Prostate gland (tissue), 2 donors: ENCODE results near the gene CFAP47. TPM values are rescaled to one million over a fixed set of nuclear protein-coding genes. Genes with fewer than 3 reads are reported as not detected.
"Not testable (repeated sequence)": the region's sequence is repeated elsewhere in the genome, so short reads cannot be mapped to it uniquely, and the experiment has no call there.

Experiments
- DNase-seq: peaks from one replicate; pipeline ENCODE4 v3.0.0-alpha.2; 2019; ENCODE audit warnings: low spot score
- H3K27ac ChIP-seq, 2 donors: fragments of 200-600 bp; sonication (generic); 2 replicates each; pipeline ENCODE4 v1.5.1; 2017 to 2019
- H3K27me3 ChIP-seq: fragments of 200-600 bp; sonication (generic); replicated peaks from 2 replicates; pipeline ENCODE4 v1.5.1; 2019; ENCODE audit not compliant: insufficient read depth
- H3K36me3 ChIP-seq, 2 donors: fragments of 200-600 bp; sonication (generic); 1 replicate in 1 of 2; 2 replicates in 1 of 2; pipeline versions ENCODE4 v1.5.1 to v1.8.1; 2017 to 2019
- H3K4me1 ChIP-seq: fragments of 200-600 bp; sonication (generic); replicated peaks from 2 replicates; pipeline ENCODE4 v1.5.1; 2019
- H3K4me3 ChIP-seq, 2 donors: fragments of 200-600 bp; sonication (generic); 2 replicates each; pipeline ENCODE4 v1.5.1; 2017 to 2019
- H3K9me3 ChIP-seq: fragments of 200-600 bp; sonication (generic); 2 replicates; pipeline ENCODE4 v1.5.1; 2017
- POLR2A ChIP-seq: fragments of 450-650 bp; IDR thresholded peaks from one replicate; pipeline ENCODE4 v1.6.1; 2016; ENCODE audit warnings: antibody characterized with exemption, mild to moderate bottlenecking
- POLR2AphosphoS5 ChIP-seq: sonication (generic); formaldehyde crosslinking; IDR thresholded peaks from one replicate; pipeline ENCODE4 v1.6.1; 2017; ENCODE audit warnings: antibody characterized with exemption
- WGBS: methylation state at CpG from one replicate; pipeline ENCODE4 v1.1.5; 2018; 5-methylcytosine and 5-hydroxymethylcytosine counted together
- intact Hi-C: fragments of 100-400 bp; cut with DNase I; formaldehyde crosslinking; loops from one replicate; pipeline ENCODE4 v1.14.2; 2022
- total RNA-seq, 2 donors: library from RNA; depleted of rRNA; stranded (reverse); fragments of >200 nt; gene quantifications; one replicate each; pipeline ENCODE4 v1.1.0, GENCODE V29; 2016
- TF ChIP-seq, protein P1 (sequence below), 4 experiments: fragments of 200-600 bp in 2 of 4; fragments of 450-650 bp in 2 of 4; sonication (generic) in 2 of 4; IDR thresholded peaks; 1 replicate in 3 of 4; 2 replicates in 1 of 4; pipeline ENCODE4 v1.5.1; 2016 to 2019; ENCODE audit warnings: antibody characterized with exemption in 4 of 4, mild to moderate bottlenecking in 2 of 4, moderate library complexity in 2 of 4

Gene CFAP47
- total RNA-seq, 2 donors from 2014 or later: 0.32 to 0.45 TPM

DNA sequence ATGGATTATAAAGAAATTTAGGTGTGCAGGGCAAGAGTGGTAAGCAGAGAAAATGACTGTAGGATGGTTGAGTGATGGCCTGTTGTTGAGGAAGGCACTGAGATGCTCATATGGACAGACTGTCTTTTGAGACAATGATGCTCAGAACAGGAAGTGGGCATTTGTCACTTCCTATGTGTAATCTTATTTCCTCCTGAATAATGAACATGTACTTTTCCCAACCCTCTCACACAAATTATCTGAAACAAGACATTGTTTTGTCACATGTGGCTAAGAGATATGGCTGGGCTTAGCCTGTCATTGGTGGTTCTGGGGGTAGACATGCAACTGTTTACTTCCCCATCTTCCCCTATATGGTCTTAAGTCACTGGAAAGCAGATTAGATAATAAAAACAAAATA lies 240.5 kb downstream of the CFAP47 start:
- Histone ChIP-seq H3K4me1 (no peaks in the 10 kb centered on the region), H3K4me3 (no peak overlapping the region), H3K27ac (no peak overlapping the region), H3K36me3 (no peaks in the 10 kb centered on the region), H3K27me3 (no peaks in the 10 kb centered on the region), H3K9me3 (no peaks in the 10 kb centered on the region)
- intact Hi-C loops: no loop called here
- DNase-seq: no peak
- TF ChIP-seq POLR2A: no peak
- TF ChIP-seq, protein P1, sequence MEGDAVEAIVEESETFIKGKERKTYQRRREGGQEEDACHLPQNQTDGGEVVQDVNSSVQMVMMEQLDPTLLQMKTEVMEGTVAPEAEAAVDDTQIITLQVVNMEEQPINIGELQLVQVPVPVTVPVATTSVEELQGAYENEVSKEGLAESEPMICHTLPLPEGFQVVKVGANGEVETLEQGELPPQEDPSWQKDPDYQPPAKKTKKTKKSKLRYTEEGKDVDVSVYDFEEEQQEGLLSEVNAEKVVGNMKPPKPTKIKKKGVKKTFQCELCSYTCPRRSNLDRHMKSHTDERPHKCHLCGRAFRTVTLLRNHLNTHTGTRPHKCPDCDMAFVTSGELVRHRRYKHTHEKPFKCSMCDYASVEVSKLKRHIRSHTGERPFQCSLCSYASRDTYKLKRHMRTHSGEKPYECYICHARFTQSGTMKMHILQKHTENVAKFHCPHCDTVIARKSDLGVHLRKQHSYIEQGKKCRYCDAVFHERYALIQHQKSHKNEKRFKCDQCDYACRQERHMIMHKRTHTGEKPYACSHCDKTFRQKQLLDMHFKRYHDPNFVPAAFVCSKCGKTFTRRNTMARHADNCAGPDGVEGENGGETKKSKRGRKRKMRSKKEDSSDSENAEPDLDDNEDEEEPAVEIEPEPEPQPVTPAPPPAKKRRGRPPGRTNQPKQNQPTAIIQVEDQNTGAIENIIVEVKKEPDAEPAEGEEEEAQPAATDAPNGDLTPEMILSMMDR (IDR thresholded peaks at IDR 0.05): no peak
- no peak for TF ChIP-seq POLR2AphosphoS5

DNA sequence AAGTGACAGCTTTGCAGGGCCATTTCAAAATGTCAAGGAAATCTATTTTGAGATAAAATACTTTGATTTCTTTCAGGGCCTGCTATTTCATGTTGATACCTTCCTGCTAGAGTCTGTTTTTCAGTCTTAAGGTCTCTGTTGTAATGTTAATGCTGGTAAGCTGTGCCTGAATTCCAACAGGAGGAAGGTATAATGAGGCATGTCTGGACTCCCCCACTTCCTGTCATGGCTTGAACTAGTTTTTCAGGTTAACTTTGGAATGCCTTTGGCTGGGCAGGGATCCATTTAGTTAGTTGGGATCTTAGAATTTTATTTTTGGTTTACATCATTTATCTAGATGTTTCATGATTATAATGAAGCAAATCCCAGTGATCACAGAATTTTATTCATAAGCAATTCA lies 279.0 kb downstream of the CFAP47 start:
- Histone ChIP-seq H3K27ac (no peak overlapping the region), H3K9me3 (no peaks in the 10 kb centered on the region), H3K27me3 (no peaks in the 10 kb centered on the region), H3K4me3 (no peak overlapping the region), H3K4me1 (no peaks in the 10 kb centered on the region), H3K36me3 (no peaks in the 10 kb centered on the region)
- DNase-seq: peak; percentile 11
- intact Hi-C loops: no loop called here
- TF ChIP-seq POLR2A: no peak
- TF ChIP-seq, protein P1 (IDR thresholded peaks at IDR 0.05): no peak
- peak; percentile 18 for TF ChIP-seq POLR2AphosphoS5

DNA sequence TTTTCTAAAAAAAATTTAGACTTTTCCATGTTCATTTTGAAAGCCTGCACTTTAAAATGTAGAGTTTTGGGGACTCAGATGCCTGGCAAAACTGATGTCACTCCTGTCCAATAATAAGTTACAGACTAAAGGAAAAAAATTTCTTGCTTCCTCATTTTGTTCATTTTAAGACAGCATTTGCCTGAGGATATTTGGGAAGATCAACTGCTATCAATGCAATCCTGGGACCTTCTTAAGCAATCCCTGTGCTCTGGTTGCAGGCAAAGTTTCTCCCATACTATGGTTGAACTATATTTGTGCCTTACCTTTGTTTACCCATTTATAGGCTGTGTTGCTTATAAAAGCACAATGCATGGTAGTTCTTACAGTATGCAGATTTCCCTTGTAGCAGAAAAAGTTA lies 280.4 kb downstream of the CFAP47 start:
- no peak for TF ChIP-seq POLR2AphosphoS5
- Histone ChIP-seq H3K27ac (no peak overlapping the region), H3K27me3 (no peaks in the 10 kb centered on the region), H3K4me1 (no peaks in the 10 kb centered on the region), H3K9me3 (no peaks in the 10 kb centered on the region), H3K4me3 (no peak overlapping the region), H3K36me3 (no peaks in the 10 kb centered on the region)
- intact Hi-C loops: no loop called here
- DNase-seq: no peak

DNA sequence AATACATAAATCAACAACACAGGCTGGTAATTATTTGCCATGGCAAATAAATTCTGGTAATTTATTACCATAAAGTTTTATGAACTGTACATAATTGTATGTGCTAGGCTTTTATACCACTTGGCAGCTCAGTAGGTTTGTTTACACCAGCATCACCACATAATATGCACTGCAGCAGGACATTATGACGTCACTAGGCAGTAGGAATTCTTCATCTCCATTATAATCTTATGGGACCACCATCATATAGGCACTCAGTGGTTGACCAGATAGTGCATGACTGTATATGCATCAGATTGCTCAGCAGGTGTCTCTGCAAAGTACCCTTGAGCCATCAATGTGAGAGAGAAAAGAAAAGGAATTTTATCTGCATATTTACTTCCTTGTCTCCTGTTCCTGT lies 295.4 kb downstream of the CFAP47 start:
- no peaks in the 10 kb centered on the region for H3K27me3 ChIP-seq
- no peak for DNase-seq
- no peak overlapping the region for H3K4me3 ChIP-seq
- no peaks in the 10 kb centered on the region for H3K4me1 ChIP-seq
- no peak for TF ChIP-seq POLR2AphosphoS5
- TF ChIP-seq, protein P1 (IDR thresholded peaks at IDR 0.05): no peak
- no peak for TF ChIP-seq POLR2A
- H3K36me3 ChIP-seq: no peaks in the 10 kb centered on the region
- intact Hi-C loops: no loop called here
- 53% methylated on average over 1 of the region's 1 CpG for WGBS
- no peaks in the 10 kb centered on the region for H3K9me3 ChIP-seq
- no peak overlapping the region for H3K27ac ChIP-seq

DNA sequence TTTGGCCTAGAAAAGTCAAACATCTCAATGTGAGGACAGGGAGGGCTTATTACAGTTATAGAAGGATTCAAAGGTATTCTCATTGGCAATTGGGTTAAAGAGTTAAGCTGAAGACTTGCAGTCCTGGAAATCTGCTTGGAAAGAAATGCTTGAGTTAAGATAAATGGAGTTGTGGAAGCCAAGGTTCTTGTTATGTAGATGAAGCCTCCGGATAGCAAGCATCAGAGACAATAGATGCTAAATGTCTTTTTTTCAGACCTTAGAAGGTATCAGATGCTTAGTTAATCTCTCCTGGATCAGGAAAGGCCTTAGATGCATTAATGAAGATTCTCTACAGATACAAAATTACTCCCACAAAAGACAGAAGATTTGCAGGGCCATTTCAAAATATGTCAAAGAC lies 299.3 kb downstream of the CFAP47 start:
- intact Hi-C loops: no loop called here
- 73% methylated on average over 1 of the region's 1 CpG for WGBS
- Histone ChIP-seq H3K9me3 (no peaks in the 10 kb centered on the region), H3K4me3 (no peak overlapping the region), H3K4me1 (no peaks in the 10 kb centered on the region), H3K27ac (no peak overlapping the region), H3K27me3 (no peaks in the 10 kb centered on the region), H3K36me3 (no peaks in the 10 kb centered on the region)
- no peak for DNase-seq
- TF ChIP-seq POLR2AphosphoS5 (no peak), POLR2A (no peak)
- TF ChIP-seq, protein P1 (IDR thresholded peaks at IDR 0.05): no peak

DNA sequence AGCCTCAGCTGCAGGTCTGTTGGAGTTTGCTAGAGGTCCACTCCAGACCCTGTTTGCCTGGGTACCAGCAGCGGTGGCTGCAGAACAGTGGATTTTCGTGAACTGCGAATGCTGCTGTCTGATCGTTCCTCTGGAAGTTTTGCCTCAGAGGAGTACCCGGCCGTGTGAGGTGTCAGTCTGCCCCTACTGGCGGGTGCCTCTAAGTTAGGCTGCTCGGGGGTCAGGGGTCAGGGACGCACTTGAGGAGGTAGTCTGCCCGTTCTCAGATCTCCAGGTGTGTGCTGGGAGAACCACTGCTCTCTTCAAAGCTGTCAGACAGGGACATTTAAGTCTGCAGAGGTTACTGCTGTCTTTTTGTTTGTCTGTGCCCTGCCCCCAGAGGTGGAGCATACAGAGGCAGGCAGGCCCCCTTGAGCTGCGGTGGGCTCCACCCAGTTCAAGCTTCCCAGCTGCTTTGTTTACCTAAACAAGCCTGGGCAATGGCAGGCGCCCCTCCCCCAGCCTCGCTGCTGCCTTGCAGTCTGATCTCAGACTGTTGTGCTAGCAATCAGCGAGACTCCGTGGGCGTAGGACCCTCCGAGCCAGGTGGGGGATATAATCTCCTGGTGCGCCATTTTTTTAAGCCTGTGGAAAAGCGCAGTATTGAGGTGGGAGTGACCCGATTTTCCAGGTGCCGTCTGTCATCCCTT lies 315.4 kb downstream of the CFAP47 start:
- H3K27me3 ChIP-seq, DNase-seq, H3K4me1 ChIP-seq, H3K4me3 ChIP-seq, H3K27ac ChIP-seq, H3K36me3 ChIP-seq, intact Hi-C loops, H3K9me3 ChIP-seq: not testable (repeated sequence)
- 85% methylated on average over 11 of the region's 21 CpGs for WGBS
